Fibroblast of the aortic adventitia (primary cell): ENCODE results near the gene MEG3. TPM values are rescaled to one million over a fixed set of nuclear protein-coding genes. Genes with fewer than 3 reads are reported as not detected.

Source experiments
- DNase-seq: peaks from one replicate; pipeline ENCODE4 v3.0.0-alpha.2; 2010; ENCODE audit warnings: low read depth
- H3K4me3 ChIP-seq: 2 replicates; pipeline ENCODE4 v1.5.1; 2011; ENCODE audit warnings: low read depth, mild to moderate bottlenecking, control low read depth, low read length, moderate library complexity
- total RNA-seq: library from RNA; depleted of rRNA; stranded (reverse); fragments of >200 nt; gene quantifications from 2 replicates; pipeline ENCODE4 v1.2.3, GENCODE V29; 2012; ENCODE audit warnings: low replicate concordance
- TF ChIP-seq, protein P1 (sequence below): IDR thresholded peaks from 2 replicates; pipeline ENCODE4 v1.5.1; 2011; ENCODE audit warnings: mild to moderate bottlenecking, low read length, control low read depth, inconsistent platforms; ENCODE audit not compliant: insufficient read depth

MEG3 gene
- total RNA-seq, 1 donor = 155 TPM

- no peak overlapping the region for H3K4me3 ChIP-seq
- TF ChIP-seq, protein P1, sequence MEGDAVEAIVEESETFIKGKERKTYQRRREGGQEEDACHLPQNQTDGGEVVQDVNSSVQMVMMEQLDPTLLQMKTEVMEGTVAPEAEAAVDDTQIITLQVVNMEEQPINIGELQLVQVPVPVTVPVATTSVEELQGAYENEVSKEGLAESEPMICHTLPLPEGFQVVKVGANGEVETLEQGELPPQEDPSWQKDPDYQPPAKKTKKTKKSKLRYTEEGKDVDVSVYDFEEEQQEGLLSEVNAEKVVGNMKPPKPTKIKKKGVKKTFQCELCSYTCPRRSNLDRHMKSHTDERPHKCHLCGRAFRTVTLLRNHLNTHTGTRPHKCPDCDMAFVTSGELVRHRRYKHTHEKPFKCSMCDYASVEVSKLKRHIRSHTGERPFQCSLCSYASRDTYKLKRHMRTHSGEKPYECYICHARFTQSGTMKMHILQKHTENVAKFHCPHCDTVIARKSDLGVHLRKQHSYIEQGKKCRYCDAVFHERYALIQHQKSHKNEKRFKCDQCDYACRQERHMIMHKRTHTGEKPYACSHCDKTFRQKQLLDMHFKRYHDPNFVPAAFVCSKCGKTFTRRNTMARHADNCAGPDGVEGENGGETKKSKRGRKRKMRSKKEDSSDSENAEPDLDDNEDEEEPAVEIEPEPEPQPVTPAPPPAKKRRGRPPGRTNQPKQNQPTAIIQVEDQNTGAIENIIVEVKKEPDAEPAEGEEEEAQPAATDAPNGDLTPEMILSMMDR = no peak
- DNase-seq = no peak
Observed at GRCh38 chr14:100819453-100819828, 6.5 kb upstream of the MEG3 start.

GRCh38 chr14:100819829-100820475 lies 6.0 kb upstream of the MEG3 start:
- TF ChIP-seq, protein P1 = no peak
- DNase-seq = no peak
- no peak overlapping the region for H3K4me3 ChIP-seq

DNA sequence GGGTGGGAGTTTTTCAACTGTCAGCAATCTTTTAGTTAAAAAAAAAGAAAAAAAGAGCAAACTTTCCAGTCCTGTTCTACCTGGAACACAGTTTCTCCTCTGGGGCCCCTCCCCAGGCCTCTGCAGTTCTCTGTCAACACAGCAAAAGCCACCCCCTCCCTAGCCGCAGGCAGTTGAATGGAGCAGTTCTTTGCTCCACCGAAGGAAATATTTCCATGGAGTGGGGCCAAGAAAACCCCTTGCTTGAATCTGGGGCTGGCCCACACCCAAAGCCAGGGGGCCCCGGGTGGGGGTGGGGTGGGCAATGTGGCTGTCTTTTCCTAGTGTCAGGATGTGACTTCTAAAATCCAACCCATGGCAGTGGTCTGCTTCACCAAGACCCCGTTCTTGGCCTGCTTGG lies 5.0 kb upstream of the MEG3 start:
- no peak overlapping the region for H3K4me3 ChIP-seq
- DNase-seq = no peak
- TF ChIP-seq, protein P1 = no peak

GRCh38 chr14:100822013-100822412 lies 3.9 kb upstream of the MEG3 start:
- no peak for DNase-seq
- TF ChIP-seq, protein P1 = no peak
- H3K4me3 ChIP-seq = no peak overlapping the region

GRCh38 chr14:100822532-100823296 lies 3.2 kb upstream of the MEG3 start:
- TF ChIP-seq, protein P1 = no peak
- no peak overlapping the region for H3K4me3 ChIP-seq
- no peak for DNase-seq

GRCh38 chr14:100823413-100824080 lies 2.4 kb upstream of the MEG3 start:
- no peak overlapping the region for H3K4me3 ChIP-seq
- TF ChIP-seq, protein P1 = no peak
- DNase-seq = no peak
